Epithelial cell of esophagus (primary cell): ENCODE data around the gene MSL1.

Source experiments
- DNase-seq: peaks from one replicate; pipeline ENCODE4 v3.0.0; 2010; ENCODE audit warnings: low read depth
- H3K4me3 ChIP-seq: 2 replicates; pipeline ENCODE4 v1.5.1; 2011; ENCODE audit warnings: mild to moderate bottlenecking, low read length, control low read depth
- TF ChIP-seq, protein P1 (sequence below): IDR thresholded peaks from 2 replicates; pipeline ENCODE4 v1.5.1; 2011; ENCODE audit warnings: low read depth, mild to moderate bottlenecking, low read length, control low read depth, inconsistent platforms; ENCODE audit not compliant: insufficient read depth; ENCODE audit errors: missing control alignments

The MSL1 gene

DNA sequence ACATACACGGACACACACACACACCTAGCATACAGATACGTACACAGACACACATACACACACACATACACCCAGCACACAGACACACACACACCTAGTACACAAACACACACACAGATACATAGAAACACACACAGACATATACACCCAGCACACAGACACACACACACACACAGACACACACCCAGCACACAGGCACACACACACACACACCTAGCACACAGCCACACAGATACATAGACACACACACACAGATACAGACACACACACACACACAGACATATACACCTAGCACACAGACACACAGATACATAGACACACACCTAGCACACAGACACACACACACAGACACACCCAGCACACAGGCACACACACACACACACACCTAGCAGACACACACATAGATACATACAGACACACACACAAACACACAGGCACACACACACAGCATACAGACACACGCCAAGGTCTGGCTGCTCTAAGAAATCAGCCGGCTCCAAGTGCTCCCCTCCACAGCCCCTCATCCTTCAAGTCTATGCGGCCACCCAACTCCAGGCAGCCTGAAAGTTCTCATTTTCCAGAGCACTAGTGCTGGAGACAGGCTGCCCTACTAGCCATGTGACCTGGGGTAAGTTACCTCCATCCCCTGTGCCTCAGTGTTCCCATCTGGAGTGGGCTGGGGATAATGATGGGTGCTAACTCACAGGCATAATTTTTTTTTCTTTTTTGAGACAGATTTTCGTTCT, 34.5 kb upstream of the MSL1 start:
- TF ChIP-seq, protein P1, sequence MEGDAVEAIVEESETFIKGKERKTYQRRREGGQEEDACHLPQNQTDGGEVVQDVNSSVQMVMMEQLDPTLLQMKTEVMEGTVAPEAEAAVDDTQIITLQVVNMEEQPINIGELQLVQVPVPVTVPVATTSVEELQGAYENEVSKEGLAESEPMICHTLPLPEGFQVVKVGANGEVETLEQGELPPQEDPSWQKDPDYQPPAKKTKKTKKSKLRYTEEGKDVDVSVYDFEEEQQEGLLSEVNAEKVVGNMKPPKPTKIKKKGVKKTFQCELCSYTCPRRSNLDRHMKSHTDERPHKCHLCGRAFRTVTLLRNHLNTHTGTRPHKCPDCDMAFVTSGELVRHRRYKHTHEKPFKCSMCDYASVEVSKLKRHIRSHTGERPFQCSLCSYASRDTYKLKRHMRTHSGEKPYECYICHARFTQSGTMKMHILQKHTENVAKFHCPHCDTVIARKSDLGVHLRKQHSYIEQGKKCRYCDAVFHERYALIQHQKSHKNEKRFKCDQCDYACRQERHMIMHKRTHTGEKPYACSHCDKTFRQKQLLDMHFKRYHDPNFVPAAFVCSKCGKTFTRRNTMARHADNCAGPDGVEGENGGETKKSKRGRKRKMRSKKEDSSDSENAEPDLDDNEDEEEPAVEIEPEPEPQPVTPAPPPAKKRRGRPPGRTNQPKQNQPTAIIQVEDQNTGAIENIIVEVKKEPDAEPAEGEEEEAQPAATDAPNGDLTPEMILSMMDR, result no peak
- no peak for DNase-seq
- no peak overlapping the region for H3K4me3 ChIP-seq

DNA sequence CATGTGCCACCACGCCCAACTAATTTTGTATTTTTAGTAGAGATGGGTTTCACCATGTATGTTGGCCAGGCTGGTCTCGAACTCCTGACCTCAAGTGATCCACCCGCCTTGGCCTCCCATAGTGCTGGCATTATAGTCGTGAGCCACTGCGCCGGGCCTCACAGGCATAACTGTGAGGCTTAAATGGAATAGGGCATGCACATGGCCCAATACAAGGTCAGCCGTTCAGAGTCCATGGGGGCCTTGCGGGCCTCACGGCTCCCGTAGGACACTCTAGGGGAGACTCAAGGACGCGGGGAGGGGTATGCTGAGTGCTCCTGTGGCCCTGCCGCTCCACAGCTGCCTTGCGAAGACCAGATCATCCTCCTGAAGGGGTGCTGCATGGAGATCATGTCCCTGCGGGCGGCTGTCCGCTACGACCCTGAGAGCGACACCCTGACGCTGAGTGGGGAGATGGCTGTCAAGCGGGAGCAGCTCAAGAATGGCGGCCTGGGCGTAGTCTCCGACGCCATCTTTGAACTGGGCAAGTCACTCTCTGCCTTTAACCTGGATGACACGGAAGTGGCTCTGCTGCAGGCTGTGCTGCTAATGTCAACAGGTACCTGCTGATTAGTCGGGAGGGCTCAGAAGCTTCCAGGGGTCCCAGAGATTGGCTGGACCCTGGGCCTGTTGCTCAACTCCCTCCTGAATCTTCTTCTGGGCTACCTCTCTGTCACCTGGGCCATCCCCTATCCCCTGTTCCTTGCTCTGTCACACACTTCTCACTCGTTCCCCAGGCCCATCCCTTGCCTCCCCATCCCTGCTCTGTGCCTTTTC, 33.7 kb upstream of the MSL1 start:
- no peak for DNase-seq
- TF ChIP-seq, protein P1, result no peak
- no peak overlapping the region for H3K4me3 ChIP-seq

DNA sequence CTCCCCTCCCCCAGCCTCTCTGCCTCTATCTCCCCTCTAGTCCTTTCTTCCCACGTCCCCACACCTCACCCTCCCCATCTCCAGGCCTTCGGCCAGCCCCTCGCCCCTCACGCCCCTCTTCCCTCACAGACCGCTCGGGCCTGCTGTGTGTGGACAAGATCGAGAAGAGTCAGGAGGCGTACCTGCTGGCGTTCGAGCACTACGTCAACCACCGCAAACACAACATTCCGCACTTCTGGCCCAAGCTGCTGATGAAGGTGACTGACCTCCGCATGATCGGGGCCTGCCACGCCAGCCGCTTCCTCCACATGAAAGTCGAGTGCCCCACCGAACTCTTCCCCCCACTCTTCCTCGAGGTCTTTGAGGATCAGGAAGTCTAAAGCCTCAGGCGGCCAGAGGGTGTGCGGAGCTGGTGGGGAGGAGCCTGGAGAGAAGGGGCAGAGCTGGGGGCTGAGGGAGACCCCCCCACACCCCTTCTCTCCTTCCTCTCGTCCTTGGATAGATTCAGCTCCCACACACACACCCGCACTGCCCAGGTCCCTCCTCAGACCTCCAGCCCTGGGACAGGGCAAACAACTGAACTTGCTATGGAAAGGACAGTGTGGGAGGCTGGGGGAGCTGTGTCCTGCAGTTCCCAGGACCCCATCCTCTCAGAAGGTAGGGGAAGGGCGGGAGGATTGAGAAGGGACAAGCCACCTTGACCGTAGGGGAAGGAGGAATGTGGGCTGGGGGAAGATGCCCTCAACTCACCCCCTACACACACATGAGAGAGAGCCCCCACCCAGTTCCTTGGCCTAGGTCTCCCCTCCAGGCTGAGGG, 32.5 kb upstream of the MSL1 start:
- no peak for DNase-seq
- no peak overlapping the region for H3K4me3 ChIP-seq
- TF ChIP-seq, protein P1, result no peak

DNA sequence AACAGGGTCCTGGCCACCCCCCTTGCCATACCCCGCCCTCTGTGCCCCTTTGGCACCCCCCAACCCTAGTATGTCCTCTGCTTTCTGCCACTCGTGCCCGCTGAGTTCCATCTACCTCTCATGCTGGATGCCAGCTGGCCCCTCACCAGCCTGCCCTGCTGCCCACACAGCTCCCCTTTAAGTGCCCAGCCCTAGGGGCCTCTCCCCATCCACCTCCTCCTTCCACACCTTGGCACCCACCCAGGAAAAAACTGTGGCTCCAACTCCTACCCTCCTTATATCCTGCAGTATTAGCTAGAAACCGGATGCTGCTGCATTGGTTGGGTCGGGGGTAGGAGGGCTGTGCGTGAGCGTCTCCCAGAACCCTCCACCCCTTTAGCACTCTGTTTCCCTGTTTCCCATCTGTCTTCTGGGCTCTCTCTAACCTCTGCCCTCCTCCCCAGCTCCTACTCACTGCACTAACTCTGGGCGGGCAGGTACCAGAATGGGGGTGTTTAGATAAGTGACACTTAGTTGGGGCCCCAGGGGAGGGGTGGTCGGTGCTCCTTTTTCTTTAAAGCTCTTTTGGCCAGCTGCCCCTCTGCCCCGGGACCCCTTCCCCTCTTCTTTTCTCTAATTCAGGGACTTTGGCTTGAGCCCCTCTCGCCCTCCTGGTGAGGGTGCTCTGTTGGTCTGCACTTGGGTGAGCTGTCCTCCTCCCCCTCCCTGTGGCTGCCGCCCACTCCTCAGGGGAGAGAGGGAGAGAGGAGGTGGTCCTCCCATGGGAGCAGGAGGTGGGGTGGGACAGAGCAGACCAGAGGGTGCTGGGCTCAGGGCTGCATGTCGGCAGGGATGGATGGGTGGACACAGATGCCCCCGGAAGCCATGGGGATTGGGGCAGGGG, 31.3 kb upstream of the MSL1 start:
- TF ChIP-seq, protein P1, result no peak
- no peak overlapping the region for H3K4me3 ChIP-seq

DNA sequence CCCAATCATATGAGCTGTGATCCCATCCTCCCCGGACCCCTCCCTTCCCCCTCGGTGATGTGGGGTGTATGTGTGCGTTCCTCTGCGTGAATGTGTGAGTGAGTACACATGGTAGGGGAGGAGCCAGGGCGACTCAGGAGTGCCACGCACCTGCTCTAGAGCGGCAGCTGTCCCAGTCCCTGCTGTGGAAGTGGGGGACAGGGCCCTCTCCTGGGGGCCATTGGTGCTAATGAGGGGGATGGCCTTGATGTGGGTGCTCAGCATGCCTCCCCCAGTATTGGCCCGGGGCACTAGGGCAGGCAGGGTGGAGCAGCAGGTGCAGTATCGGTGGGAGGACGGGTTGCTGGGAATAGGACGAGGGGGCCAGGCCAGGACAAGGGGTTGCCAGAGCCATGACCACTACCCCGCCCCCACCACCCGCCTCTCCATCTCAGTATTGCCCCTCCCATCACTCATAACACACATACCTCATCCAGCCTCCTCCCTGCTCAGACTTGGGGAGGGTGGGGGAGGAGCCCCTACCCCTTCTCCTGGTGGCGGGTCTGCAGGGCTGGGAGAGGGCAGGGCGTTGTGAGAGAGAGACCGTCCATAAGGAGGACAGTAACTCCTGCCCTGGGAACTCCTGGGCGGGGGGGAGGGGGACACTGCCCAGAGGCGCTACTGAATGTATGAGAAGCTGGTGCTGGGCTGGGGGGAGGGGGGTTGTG, 29.9 kb upstream of the MSL1 start:
- no peak overlapping the region for H3K4me3 ChIP-seq
- DNase-seq, result no peak
- TF ChIP-seq, protein P1, result no peak

More for the DNA sequence above, 31.3 kb upstream of the MSL1 start:
- DNase-seq, result no peak
